ENCODE results near the gene FKBP3. TPM values are rescaled to one million over a fixed set of nuclear protein-coding genes. Genes with fewer than 3 reads are reported as not detected.

FKBP3 gene
- total RNA-seq, 4 donors from 2014 or later, result 18.6 to 37.7 (median 23.7) TPM

- TF ChIP-seq CTCF (IDR thresholded peaks at IDR 0.05), result no peak
- ATAC-seq (ENCODE audit: low FRiP score) (no peak), DNase-seq (ENCODE audit: low spot score) (no peak)
These were observed 20.0 kb downstream of the FKBP3 start for GRCh38 chr14:45114327-45114726.

DNA sequence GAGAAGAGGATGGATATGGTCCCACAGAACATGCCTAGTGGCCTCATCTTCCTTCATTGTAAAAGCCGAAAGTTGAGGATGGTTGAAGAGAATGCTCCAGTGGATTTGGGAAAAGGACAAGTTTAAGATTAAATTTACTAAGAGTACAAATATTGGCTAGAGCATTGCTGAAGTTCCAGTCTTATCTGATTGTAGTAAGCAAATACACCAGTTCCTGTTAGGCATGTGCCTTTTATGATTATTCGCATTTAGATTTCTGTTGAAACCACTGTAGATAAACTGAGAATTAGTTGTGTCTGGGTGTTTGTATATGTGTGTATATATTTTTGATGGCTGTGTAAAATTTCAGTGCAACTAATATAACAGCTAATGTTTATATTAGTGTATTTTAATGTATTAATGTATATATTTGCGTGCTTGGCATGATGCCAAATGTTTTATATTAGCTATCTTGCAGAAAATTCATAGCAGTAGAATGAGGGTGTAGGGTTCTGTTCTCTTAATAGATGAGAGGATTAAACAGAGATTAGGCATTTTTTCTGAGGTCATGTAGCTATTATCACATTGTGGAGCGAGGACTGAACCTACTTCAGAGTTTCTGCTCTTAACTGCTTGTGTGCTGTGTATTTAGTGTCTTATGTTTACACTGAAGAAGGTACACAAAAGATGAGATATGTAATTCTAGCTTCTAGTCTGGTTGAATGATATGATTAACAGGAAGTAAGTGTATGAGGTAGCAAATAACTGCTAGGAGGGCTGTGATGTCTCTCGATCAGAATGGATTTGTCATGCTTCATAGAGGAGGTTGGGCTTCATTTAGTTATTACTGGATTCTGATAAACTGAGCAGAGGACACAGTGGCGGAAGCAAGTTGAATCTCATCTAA is 21.1 kb downstream of the FKBP3 start:
- DNase-seq (ENCODE audit: low spot score), result no peak
- TF ChIP-seq CTCF (IDR thresholded peaks at IDR 0.05), result no peak
- ATAC-seq (ENCODE audit: low FRiP score), result no peak

DNA sequence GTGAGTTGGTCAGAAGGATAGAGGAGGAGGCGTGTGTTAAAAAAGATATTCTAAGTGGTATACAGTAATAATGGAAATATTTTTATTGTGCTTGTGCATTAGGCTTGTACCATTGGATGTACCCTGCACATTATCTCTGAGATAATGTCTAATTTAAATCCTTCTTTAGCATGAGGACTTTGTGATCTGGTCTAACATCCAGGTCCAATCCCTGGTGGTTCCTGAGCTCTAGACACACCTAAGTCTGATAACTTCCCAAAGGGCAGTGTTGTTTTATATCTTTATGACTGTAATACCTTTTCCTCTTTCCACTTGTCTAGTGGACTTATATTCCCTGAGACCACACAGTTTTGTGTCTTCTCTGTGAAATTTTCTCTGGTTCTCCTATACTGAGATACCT is 29.7 kb downstream of the FKBP3 start:
- TF ChIP-seq CTCF (IDR thresholded peaks at IDR 0.05), result no peak
- ATAC-seq (ENCODE audit: low FRiP score) (no peak), DNase-seq (ENCODE audit: low spot score) (no peak)

DNA sequence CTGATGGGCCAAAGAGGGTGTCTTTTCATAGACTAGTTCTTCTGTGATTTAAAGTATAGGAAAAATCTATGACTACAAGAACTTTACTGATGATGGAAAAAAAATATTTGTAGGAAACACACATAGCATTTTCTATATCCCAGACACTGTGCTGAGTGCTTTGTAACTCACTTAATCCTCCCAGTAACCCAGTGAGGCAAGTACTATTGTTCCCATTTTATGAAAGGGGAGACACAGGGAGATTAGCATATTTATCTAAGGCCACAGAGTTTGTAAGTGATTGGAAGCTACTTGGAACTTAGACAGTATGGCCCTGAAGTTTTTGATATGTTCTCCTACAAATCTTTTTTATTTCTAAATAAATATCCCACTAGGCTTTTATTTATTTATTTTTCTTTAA is 30.5 kb downstream of the FKBP3 start:
- no peak for TF ChIP-seq CTCF (IDR thresholded peaks at IDR 0.05)
- no peak for ATAC-seq (ENCODE audit: low FRiP score)
- DNase-seq (ENCODE audit: low spot score), result no peak

DNA sequence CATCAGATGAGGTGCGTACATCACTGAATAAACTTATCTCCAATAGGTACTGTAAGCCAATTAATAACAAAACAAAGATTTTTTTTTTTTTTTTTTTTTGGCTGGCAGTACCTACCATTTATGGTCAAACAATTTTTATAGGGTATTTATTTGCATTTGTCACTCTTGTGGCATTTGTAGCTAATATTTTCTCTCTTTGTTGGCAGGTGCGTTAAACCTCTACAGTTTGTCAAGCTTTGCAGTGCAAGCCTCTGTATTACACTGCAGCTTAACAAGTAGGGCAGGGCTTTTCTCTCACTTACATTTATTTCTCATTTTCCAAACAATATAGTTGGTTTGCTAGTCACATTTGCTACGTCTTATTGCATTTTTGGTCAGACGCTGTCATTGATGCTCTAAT is 38.1 kb downstream of the FKBP3 start:
- ATAC-seq (ENCODE audit: low FRiP score) (no peak), DNase-seq (ENCODE audit: low spot score) (no peak)
- TF ChIP-seq CTCF (IDR thresholded peaks at IDR 0.05), result no peak

DNA sequence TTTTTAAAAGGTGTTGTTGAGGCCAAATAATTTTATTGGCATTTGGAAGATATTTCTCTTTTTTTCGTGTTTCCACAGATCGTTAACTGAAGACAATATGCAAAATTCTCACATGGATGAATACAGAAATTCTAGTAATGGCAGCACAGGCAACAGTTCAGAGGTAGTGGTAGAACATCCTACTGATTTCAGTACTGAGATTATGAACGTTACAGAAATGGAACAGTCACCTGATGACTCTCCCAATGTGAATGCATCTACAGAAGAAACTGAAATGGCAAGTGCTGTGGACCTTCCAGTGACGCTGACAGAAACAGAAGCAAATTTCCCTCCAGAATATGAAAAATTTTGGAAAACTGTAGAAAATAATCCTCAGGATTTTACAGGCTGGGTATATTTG is 39.1 kb downstream of the FKBP3 start:
- TF ChIP-seq CTCF (IDR thresholded peaks at IDR 0.05), result no peak
- no peak for ATAC-seq (ENCODE audit: low FRiP score)

DNA sequence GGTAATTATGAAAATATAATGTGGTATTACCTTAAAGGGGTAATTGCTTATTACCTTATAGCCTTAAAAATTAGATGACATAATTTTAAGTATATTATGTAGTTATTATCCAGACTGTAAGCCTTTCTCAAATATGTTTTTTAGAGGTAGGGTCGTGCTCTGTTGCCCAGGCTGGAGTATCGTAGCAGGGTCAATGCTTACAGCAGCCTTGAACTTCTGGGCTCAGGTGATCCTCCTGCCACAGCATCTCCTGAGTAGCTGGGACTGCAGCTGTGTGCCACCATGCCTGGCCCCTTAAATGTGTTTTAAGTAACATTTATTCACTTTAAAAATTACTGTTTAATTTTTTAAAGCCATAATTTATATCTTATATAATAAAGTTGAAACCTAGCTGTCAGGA is 40.0 kb downstream of the FKBP3 start:
- no peak for TF ChIP-seq CTCF (IDR thresholded peaks at IDR 0.05)
- DNase-seq (ENCODE audit: low spot score) (no peak), ATAC-seq (ENCODE audit: low FRiP score) (no peak)

More for the DNA sequence above, 39.1 kb downstream of the FKBP3 start:
- no peak for DNase-seq (ENCODE audit: low spot score)
